MM.1S (cell line): ENCODE data around the gene ANKS1B.

Experiments
- CTCF ChIP-seq: fragments of 300-600 bp; sonication (generic); IDR thresholded peaks from 2 replicates; pipeline ENCODE4 v1.5.1; 2016; ENCODE audit warnings: antibody characterized with exemption, low read length, mixed read lengths
- EZH2 ChIP-seq: fragments of 300-600 bp; sonication (generic); optimal IDR thresholded peaks from 2 replicates; pipeline ENCODE3; 2017; ENCODE audit warnings: low read depth, mild to moderate bottlenecking, antibody characterized with exemption, low read length, mixed read lengths
- EZH2phosphoT487 ChIP-seq: fragments of 300-600 bp; sonication (generic); IDR thresholded peaks from 2 replicates; pipeline ENCODE4 v1.6.1; 2018; ENCODE audit warnings: antibody characterized with exemption, low read length

GRCh38 chr12:99282624-99283023 is 702.1 kb downstream of the ANKS1B start:
- TF ChIP-seq CTCF (no peak), EZH2phosphoT487 (no peak), EZH2 (no peak)
